Activated CD8-positive, alpha-beta T cell treated with anti-CD3 and anti-CD28 coated beads, Interleukin-2, amount 10 ng/mL, durations not matched to agents 7 days and 5 days (primary cell): Measurements from ENCODE around the gene INO80E. TPM values are rescaled to one million over a fixed set of nuclear protein-coding genes. Genes with fewer than 3 reads are reported as not detected.
"Not testable (repeated sequence)": the region's sequence is repeated elsewhere in the genome, so short reads cannot be mapped to it uniquely, and the experiment has no call there.

Source experiments
- ATAC-seq: fragments of 150-1000 bp; cut with Tn5 transposase; one replicate; pipeline ENCODE4 v1.10.0; 2021; ENCODE audit warnings: moderate library complexity
- CTCF ChIA-PET: fragments of 350-600 bp; sonication (Branson Sonifier 250); formaldehyde crosslinking; loops from one replicate; lab custom pipeline; 2021; ENCODE audit warnings: antibody characterized with exemption; lab: Charles Lee
- POLR2A ChIA-PET: fragments of 350-600 bp; sonication (Branson Sonifier 250); formaldehyde crosslinking; loops from one replicate; lab custom pipeline; 2021; ENCODE audit warnings: antibody characterized with exemption; lab: Charles Lee
- DNase-seq: peaks from one replicate; pipeline ENCODE4 v3.0.0-alpha.2; 2020
- H3K27ac Mint-ChIP-seq: one replicate; pipeline ENCODE4 v1.8.0; 2021; ENCODE audit warnings: mild to moderate bottlenecking, mixed read lengths
- H3K27me3 Mint-ChIP-seq: one replicate; pipeline ENCODE4 v1.8.0; 2021; ENCODE audit warnings: low read depth, mixed read lengths
- H3K36me3 Mint-ChIP-seq: one replicate; pipeline ENCODE4 v1.8.0; 2021; ENCODE audit warnings: low read depth, mixed read lengths
- H3K4me1 Mint-ChIP-seq: one replicate; pipeline ENCODE4 v1.8.0; 2021; ENCODE audit warnings: low read depth, mixed read lengths
- H3K4me3 Mint-ChIP-seq: one replicate; pipeline ENCODE4 v1.8.0; 2021; ENCODE audit warnings: mild to moderate bottlenecking, mixed read lengths
- H3K9me3 Mint-ChIP-seq: one replicate; pipeline ENCODE4 v1.8.0; 2022; ENCODE audit warnings: mixed read lengths; ENCODE audit not compliant: insufficient read depth
- total RNA-seq, 2 experiments: library from RNA; stranded (reverse); gene quantifications; one replicate each; pipeline ENCODE4 v1.2.3, GENCODE V29; 2021

The INO80E gene
- total RNA-seq, 2 experiments from 2014 or later = 104 to 117 TPM

- no peak overlapping the region for H3K4me3 Mint-ChIP-seq
- ATAC-seq (no peak), DNase-seq (no peak)
- H3K4me1 Mint-ChIP-seq = peaks cover 11% of the 10 kb centered on the region
- no peaks in the 10 kb centered on the region for H3K9me3 Mint-ChIP-seq
- ChIA-PET POLR2A (interaction anchor here (1.0 kb wide), 1 partner anchor 179 kb away, joined by 3 read pairs; no protein-coding TSS in a partner anchor), CTCF (no interaction called here)
- H3K27ac Mint-ChIP-seq = no peak overlapping the region
- H3K36me3 Mint-ChIP-seq = no peaks in the 10 kb centered on the region
- peaks cover 35% of the 10 kb centered on the region for H3K27me3 Mint-ChIP-seq
These were observed 31.8 kb downstream of the INO80E start for GRCh38 chr16:30027588-30028437.

GRCh38 chr16:30028438-30029076 is 32.5 kb downstream of the INO80E start:
- Mint-ChIP-seq H3K4me1 (peaks cover 11% of the 10 kb centered on the region), H3K27ac (no peak overlapping the region), H3K4me3 (no peak overlapping the region), H3K9me3 (no peaks in the 10 kb centered on the region), H3K27me3 (peaks cover 35% of the 10 kb centered on the region), H3K36me3 (no peaks in the 10 kb centered on the region)
- ATAC-seq = peak; percentile 59
- DNase-seq = peak; percentile 61
- POLR2A ChIA-PET = interaction anchor here (1.0 kb wide), 1 partner anchor 180 kb away, joined by 3 read pairs; no protein-coding TSS in a partner anchor
- CTCF ChIA-PET = no interaction called here

- Mint-ChIP-seq H3K9me3 (no peaks in the 10 kb centered on the region), H3K4me1 (peaks cover 12% of the 10 kb centered on the region), H3K27me3 (peaks cover 39% of the 10 kb centered on the region), H3K36me3 (no peaks in the 10 kb centered on the region), H3K4me3 (no peak overlapping the region), H3K27ac (no peak overlapping the region)
- no peak for DNase-seq
- ChIA-PET CTCF (interaction anchor here (3.4 kb wide), 1 partner anchor 12 kb away, joined by 44 read pairs; no protein-coding TSS in a partner anchor), POLR2A (no interaction called here)
- ATAC-seq = no peak
These were observed 34.1 kb downstream of the INO80E start for GRCh38 chr16:30030011-30030685.

- DNase-seq (no peak), ATAC-seq (no peak)
- Mint-ChIP-seq H3K4me3 (no peak within 1 kb of the TSS), H3K9me3 (no peaks in the 10 kb centered on the region), H3K27me3 (peaks cover 42% of the 10 kb centered on the region), H3K36me3 (no peaks in the 10 kb centered on the region), H3K27ac (no peak within 1 kb of the TSS), H3K4me1 (peaks cover 15% of the 10 kb centered on the region)
- ChIA-PET CTCF (interaction anchor here (1.1 to 3.4 kb wide), 14 partner anchors 8 to 331 kb away, joined by 3 to 48 read pairs (median 6); partner anchors contain the start of genes ALDOA and C16orf92), POLR2A (no interaction called here)
These were observed 34.9 kb downstream of the INO80E start, which contains the start of gene TLCD3B for GRCh38 chr16:30030841-30031413. Gene TLCD3B, minus strand, starts transcription at chr16:30031271. Its CDS starts 744 bp downstream, at chr16:30030527.

- Mint-ChIP-seq H3K9me3 (no peaks in the 10 kb centered on the region), H3K27me3 (peaks cover 44% of the 10 kb centered on the region), H3K4me3 (no peak overlapping the region), H3K27ac (no peak overlapping the region), H3K4me1 (peaks cover 15% of the 10 kb centered on the region), H3K36me3 (no peaks in the 10 kb centered on the region)
- DNase-seq (no peak), ATAC-seq (no peak)
- ChIA-PET POLR2A (no interaction called here), CTCF (interaction anchor here (0.8 to 3.4 kb wide), 26 partner anchors 8 to 340 kb away, joined by 3 to 48 read pairs (median 5); partner anchors contain the start of genes ALDOA, C16orf92, HIRIP3 and KCTD13)
These were observed 35.5 kb downstream of the INO80E start for GRCh38 chr16:30031477-30031918.

GRCh38 chr16:30032083-30032819 is 36.2 kb downstream of the INO80E start:
- Mint-ChIP-seq H3K27me3 (peaks cover 44% of the 10 kb centered on the region), H3K4me1 (peaks cover 15% of the 10 kb centered on the region), H3K27ac (no peak overlapping the region), H3K4me3 (no peak overlapping the region), H3K9me3 (no peaks in the 10 kb centered on the region), H3K36me3 (no peaks in the 10 kb centered on the region)
- ChIA-PET POLR2A (no interaction called here), CTCF (interaction anchor here (0.6 to 3.4 kb wide), 41 partner anchors 9 to 345 kb away, joined by 3 to 48 read pairs (median 4); partner anchors contain the start of genes ALDOA, C16orf92, HIRIP3 and KCTD13)
- peak; percentile 81 for DNase-seq
- ATAC-seq = peak; percentile 66

- H3K9me3 Mint-ChIP-seq = no peaks in the 10 kb centered on the region
- peaks cover 15% of the 10 kb centered on the region for H3K4me1 Mint-ChIP-seq
- peaks cover 34% of the 10 kb centered on the region for H3K27me3 Mint-ChIP-seq
- POLR2A ChIA-PET = no interaction called here
- no peak overlapping the region for H3K27ac Mint-ChIP-seq
- no peak for ATAC-seq
- H3K36me3 Mint-ChIP-seq = no peaks in the 10 kb centered on the region
- CTCF ChIA-PET = interaction anchor here (1.0 to 3.4 kb wide), 16 partner anchors 9 to 346 kb away, joined by 3 to 48 read pairs (median 5); partner anchors contain the start of genes KCTD13 and TAOK2
- no peak overlapping the region for H3K4me3 Mint-ChIP-seq
- no peak for DNase-seq
These were observed 37.2 kb downstream of the INO80E start for GRCh38 chr16:30033270-30033669.

- DNase-seq (no peak), ATAC-seq (no peak)
- ChIA-PET POLR2A (interaction anchor here (0.7 kb wide), 1 partner anchor 25 kb away, joined by 3 read pairs; the partner anchor contains the start of gene ALDOA), CTCF (interaction anchor here (1.8 to 6.0 kb wide), 2 partner anchors 8 to 15 kb away, joined by 8 to 44 read pairs; partner anchors contain the start of gene TLCD3B)
- Mint-ChIP-seq H3K27ac (no peak overlapping the region), H3K4me3 (no peak overlapping the region), H3K27me3 (peaks cover 15% of the 10 kb centered on the region), H3K36me3 (no peaks in the 10 kb centered on the region), H3K9me3 (no peaks in the 10 kb centered on the region), H3K4me1 (peaks cover 3% of the 10 kb centered on the region)
These were observed 44.2 kb downstream of the INO80E start for GRCh38 chr16:30040221-30040620.

- H3K36me3 Mint-ChIP-seq, DNase-seq, ATAC-seq, H3K4me1 Mint-ChIP-seq, POLR2A ChIA-PET, H3K9me3 Mint-ChIP-seq, H3K4me3 Mint-ChIP-seq, H3K27ac Mint-ChIP-seq: not testable (repeated sequence)
- CTCF ChIA-PET = interaction anchor here (1.0 to 6.0 kb wide), 4 partner anchors 9 to 51 kb away, joined by 3 to 44 read pairs (median 6); partner anchors contain the start of genes TBX6 and TLCD3B
- H3K27me3 Mint-ChIP-seq = peaks cover 16% of the 10 kb centered on the region
These were observed 44.6 kb downstream of the INO80E start for GRCh38 chr16:30040690-30041089.

GRCh38 chr16:30041841-30042240 is 45.8 kb downstream of the INO80E start:
- ChIA-PET CTCF (interaction anchor here (0.6 to 6.0 kb wide), 6 partner anchors 10 to 252 kb away, joined by 3 to 44 read pairs (median 7); partner anchors contain the start of genes TBX6 and TLCD3B), POLR2A (no interaction called here)
- Mint-ChIP-seq H3K27ac (no peak overlapping the region), H3K4me3 (no peak overlapping the region), H3K4me1 (no peaks in the 10 kb centered on the region), H3K36me3 (no peaks in the 10 kb centered on the region), H3K27me3 (peaks cover 13% of the 10 kb centered on the region), H3K9me3 (no peaks in the 10 kb centered on the region)
- no peak for ATAC-seq
- no peak for DNase-seq
